Activated T-cell treated with anti-CD3 and anti-CD28 coated beads for 24 hours (primary cell): ENCODE data around the gene MOGAT1.
"Not testable (repeated sequence)": the region's sequence is repeated elsewhere in the genome, so short reads cannot be mapped to it uniquely, and the experiment has no call there.

Experiments used
- DNase-seq: peaks from one replicate; pipeline ENCODE4 v3.0.0-alpha.2; 2020; ENCODE audit warnings: low read depth

Gene MOGAT1

GRCh38 chr2:222670191-222671038, 1.0 kb upstream of the MOGAT1 start:
- DNase-seq: no peak

GRCh38 chr2:222672068-222672401, 577 bp downstream of the MOGAT1 start:
- no peak for DNase-seq

GRCh38 chr2:222673273-222673672, 1.8 kb downstream of the MOGAT1 start:
- no peak for DNase-seq

- no peak for DNase-seq
Observed at GRCh38 chr2:222673883-222674282, 2.4 kb downstream of the MOGAT1 start.

- no peak for DNase-seq
Observed at GRCh38 chr2:222677981-222678380, 6.5 kb downstream of the MOGAT1 start.

- no peak for DNase-seq
Observed at GRCh38 chr2:222683805-222684204, 12.3 kb downstream of the MOGAT1 start.

- DNase-seq: no peak
Observed at GRCh38 chr2:222686086-222686750, 14.8 kb downstream of the MOGAT1 start.

- no peak for DNase-seq
Observed at GRCh38 chr2:222688917-222689316, 17.5 kb downstream of the MOGAT1 start.

- no peak for DNase-seq
Observed at GRCh38 chr2:222689322-222689721, 17.9 kb downstream of the MOGAT1 start.

GRCh38 chr2:222690564-222691200, 19.2 kb downstream of the MOGAT1 start:
- DNase-seq: peak; percentile 59

- not testable (repeated sequence) for DNase-seq
Observed at GRCh38 chr2:222693413-222693812, 22.0 kb downstream of the MOGAT1 start.

GRCh38 chr2:222693837-222694236, 22.4 kb downstream of the MOGAT1 start:
- no peak for DNase-seq

GRCh38 chr2:222698276-222698675, 26.8 kb downstream of the MOGAT1 start:
- no peak for DNase-seq

- DNase-seq: no peak
Observed at GRCh38 chr2:222701233-222701632, 29.8 kb downstream of the MOGAT1 start.

- DNase-seq: no peak
Observed at GRCh38 chr2:222701721-222702131, 30.3 kb downstream of the MOGAT1 start.

- no peak for DNase-seq
Observed at GRCh38 chr2:222703091-222703490, 31.6 kb downstream of the MOGAT1 start.

GRCh38 chr2:222703886-222704285, 32.4 kb downstream of the MOGAT1 start:
- no peak for DNase-seq

- no peak for DNase-seq
Observed at GRCh38 chr2:222706616-222707015, 35.2 kb downstream of the MOGAT1 start.

GRCh38 chr2:222707102-222707688, 35.7 kb downstream of the MOGAT1 start:
- DNase-seq: no peak

GRCh38 chr2:222707689-222708273, 36.3 kb downstream of the MOGAT1 start:
- no peak for DNase-seq

- DNase-seq: peak; percentile 61
Observed at GRCh38 chr2:222708274-222708710, 36.8 kb downstream of the MOGAT1 start.

- no peak for DNase-seq
Observed at GRCh38 chr2:222709191-222709891, 37.9 kb downstream of the MOGAT1 start.
